PFSK-1 (cell line): ENCODE measurements around the gene GNAZ.

Experiments used
- FOXP2 ChIP-seq: optimal IDR thresholded peaks from 2 replicates; pipeline ENCODE3; 2011; ENCODE audit warnings: borderline replicate concordance, control low read depth, inconsistent platforms; ENCODE audit not compliant: insufficient read depth; ENCODE audit errors: extremely low read length, extremely low read depth
- POLR2AphosphoS5 ChIP-seq: IDR thresholded peaks from 2 replicates; pipeline ENCODE4 v1.6.1; 2012; ENCODE audit warnings: low read depth, mild to moderate bottlenecking, control low read depth, low read length, moderate library complexity
- REST ChIP-seq, 2 experiments: IDR thresholded peaks; 2 replicates each; pipeline versions ENCODE4 v1.6.1 to v1.8.0; 2011 to 2012; ENCODE audit warnings: low read depth in 2 of 2, low read length in 2 of 2, control low read depth in 1 of 2, inconsistent platforms in 1 of 2, mild to moderate bottlenecking in 1 of 2, moderate library complexity in 1 of 2; ENCODE audit not compliant: insufficient read depth in 1 of 2
- SIN3A ChIP-seq: IDR thresholded peaks from 2 replicates; pipeline ENCODE4 v1.6.1; 2012; ENCODE audit warnings: mild to moderate bottlenecking, low read length, moderate library complexity, borderline replicate concordance; ENCODE audit not compliant: insufficient read depth
- TAF1 ChIP-seq: IDR thresholded peaks from 2 replicates; pipeline ENCODE4 v1.6.1; 2012; ENCODE audit warnings: low read length, control low read depth, borderline replicate concordance; ENCODE audit not compliant: insufficient read depth

The GNAZ gene

GRCh38 chr22:23152238-23153114 lies 82.2 kb downstream of the GNAZ start:
- no peak for TF ChIP-seq REST (IDR thresholded peaks at IDR 0.05; ENCODE audit: insufficient read depth in 1 of 2, low read depth in 2 of 2, low read length in 2 of 2)
- TF ChIP-seq TAF1: no peak
- TF ChIP-seq SIN3A: no peak
- no peak for TF ChIP-seq POLR2AphosphoS5
- no peak for TF ChIP-seq FOXP2

- TF ChIP-seq SIN3A (no peak), FOXP2 (no peak), REST (IDR thresholded peaks at IDR 0.05; ENCODE audit: insufficient read depth in 1 of 2, low read depth in 2 of 2, low read length in 2 of 2) (no peak), POLR2AphosphoS5 (no peak), TAF1 (no peak)
Measured at GRCh38 chr22:23153994-23154393, 83.7 kb downstream of the GNAZ start.

GRCh38 chr22:23154461-23154860 lies 84.1 kb downstream of the GNAZ start:
- TF ChIP-seq POLR2AphosphoS5 (no peak), REST (IDR thresholded peaks at IDR 0.05; ENCODE audit: insufficient read depth in 1 of 2, low read depth in 2 of 2, low read length in 2 of 2) (no peak), FOXP2 (no peak), SIN3A (no peak), TAF1 (no peak)

GRCh38 chr22:23155143-23155542 lies 84.8 kb downstream of the GNAZ start:
- TF ChIP-seq SIN3A (no peak), REST (IDR thresholded peaks at IDR 0.05; ENCODE audit: insufficient read depth in 1 of 2, low read depth in 2 of 2, low read length in 2 of 2) (no peak), TAF1 (no peak), POLR2AphosphoS5 (no peak), FOXP2 (no peak)
